H9 (cell line): ENCODE data around the gene PTTG2. TPM values are rescaled to one million over a fixed set of nuclear protein-coding genes. Genes with fewer than 3 reads are reported as not detected.

ENCODE experiments used
- DNase-seq: peaks from one replicate; pipeline ENCODE4 v3.0.0-alpha.2; 2017
- H2AFZ ChIP-seq: one replicate; pipeline ENCODE4 v1.6.1; 2013; ENCODE audit warnings: mild to moderate bottlenecking, low read length, control low read depth, moderate library complexity
- H2AK5ac ChIP-seq: 2 replicates; pipeline ENCODE4 v1.6.1; 2013; ENCODE audit warnings: low read length, control low read depth, mixed read lengths; ENCODE audit not compliant: insufficient read length
- H2BK120ac ChIP-seq: one replicate; pipeline ENCODE4 v1.6.1; 2013; ENCODE audit warnings: low read depth, mild to moderate bottlenecking, low read length, control low read depth, inconsistent platforms; ENCODE audit not compliant: poor library complexity, severe bottlenecking
- H2BK12ac ChIP-seq: 2 replicates; pipeline ENCODE4 v1.6.1; 2013; ENCODE audit warnings: low read length, control low read depth, mixed read lengths, low read depth; ENCODE audit not compliant: insufficient read length
- H2BK15ac ChIP-seq: 2 replicates; pipeline ENCODE4 v1.6.1; 2013; ENCODE audit warnings: low read depth, low read length, control low read depth
- H2BK20ac ChIP-seq: one replicate; pipeline ENCODE4 v1.6.1; 2013; ENCODE audit warnings: low read depth, mild to moderate bottlenecking, low read length, control low read depth, inconsistent platforms; ENCODE audit not compliant: poor library complexity, severe bottlenecking
- H2BK5ac ChIP-seq: 2 replicates; pipeline ENCODE4 v1.6.1; 2013; ENCODE audit warnings: low read length, control low read depth, mixed read lengths; ENCODE audit not compliant: insufficient read length
- H3K14ac ChIP-seq: 2 replicates; pipeline ENCODE4 v1.6.1; 2013; ENCODE audit warnings: low read length, control low read depth; ENCODE audit not compliant: insufficient read depth
- H3K18ac ChIP-seq: 2 replicates; pipeline ENCODE4 v1.6.1; 2013; ENCODE audit warnings: low read depth, mild to moderate bottlenecking, mixed read lengths, low read length, control low read depth; ENCODE audit not compliant: insufficient read length
- H3K23ac ChIP-seq: 2 replicates; pipeline ENCODE4 v1.6.1; 2013; ENCODE audit warnings: low read length, control low read depth, mixed read lengths, low read depth; ENCODE audit not compliant: insufficient read length
- H3K23me2 ChIP-seq: 2 replicates; pipeline ENCODE4 v1.6.1; 2013; ENCODE audit warnings: low read depth, mild to moderate bottlenecking, mixed read lengths, low read length, control low read depth; ENCODE audit not compliant: insufficient read length, poor library complexity, severe bottlenecking
- H3K27ac ChIP-seq: 2 replicates; pipeline ENCODE4 v1.5.1; 2013; ENCODE audit warnings: low read length, control low read depth, mixed read lengths, low read depth; ENCODE audit not compliant: insufficient read length
- H3K27me3 ChIP-seq: 2 replicates; pipeline ENCODE4 v1.6.1; 2013; ENCODE audit warnings: low read length, control low read depth, inconsistent platforms; ENCODE audit not compliant: insufficient read depth
- H3K4ac ChIP-seq: 2 replicates; pipeline ENCODE4 v1.6.1; 2013; ENCODE audit warnings: low read depth, mild to moderate bottlenecking, control low read depth, inconsistent platforms, low read length, moderate library complexity
- H3K4me1 ChIP-seq: 2 replicates; pipeline ENCODE4 v1.6.1; 2013; ENCODE audit warnings: low read length, control low read depth, inconsistent platforms; ENCODE audit not compliant: insufficient read depth
- H3K4me2 ChIP-seq: 2 replicates; pipeline ENCODE4 v1.6.1; 2013; ENCODE audit warnings: low read length, control low read depth, mixed read lengths; ENCODE audit not compliant: insufficient read length, insufficient read depth
- H3K56ac ChIP-seq: 2 replicates; pipeline ENCODE4 v1.6.1; 2013; ENCODE audit warnings: low read depth, mild to moderate bottlenecking, mixed read lengths, low read length, control low read depth; ENCODE audit not compliant: insufficient read length
- H3K79me1 ChIP-seq: 2 replicates; pipeline ENCODE4 v1.6.1; 2013; ENCODE audit warnings: low read depth, mild to moderate bottlenecking, moderate library complexity, low read length, control low read depth, inconsistent platforms; ENCODE audit not compliant: insufficient read depth, poor library complexity, severe bottlenecking
- H3K79me2 ChIP-seq: 2 replicates; pipeline ENCODE4 v1.6.1; 2013; ENCODE audit warnings: low read length, control low read depth, inconsistent platforms; ENCODE audit not compliant: insufficient read depth
- H3K9ac ChIP-seq: 2 replicates; pipeline ENCODE4 v1.6.1; 2013; ENCODE audit warnings: low read length, control low read depth, mixed read lengths; ENCODE audit not compliant: insufficient read length; ENCODE audit errors: extremely low read depth
- H3K9me3 ChIP-seq: one replicate; pipeline ENCODE4 v1.6.1; 2013; ENCODE audit warnings: low read depth, low read length, inconsistent platforms; ENCODE audit not compliant: control insufficient read depth
- H3T11ph ChIP-seq: one replicate; pipeline ENCODE4 v1.6.1; 2013; ENCODE audit warnings: mild to moderate bottlenecking, low read length, control low read depth, inconsistent platforms
- H4K20me1 ChIP-seq: one replicate; pipeline ENCODE4 v1.6.1; 2013; ENCODE audit not compliant: control insufficient read depth, insufficient read length, insufficient read depth
- H4K5ac ChIP-seq: 2 replicates; pipeline ENCODE4 v1.6.1; 2013; ENCODE audit warnings: low read depth, mild to moderate bottlenecking, mixed read lengths, low read length, control low read depth; ENCODE audit not compliant: insufficient read length
- H4K8ac ChIP-seq: replicated peaks from 2 replicates; pipeline ENCODE4 v1.6.1; 2013; ENCODE audit warnings: low read length, control low read depth, mixed read lengths, low read depth; ENCODE audit not compliant: insufficient read length
- H4K91ac ChIP-seq: 2 replicates; pipeline ENCODE4 v1.6.1; 2013; ENCODE audit warnings: low read depth, mild to moderate bottlenecking, moderate library complexity, mixed read lengths, low read length, control low read depth; ENCODE audit not compliant: insufficient read length
- H3K27ac Mint-ChIP-seq, 3 experiments: 2 replicates in 2 of 3; 3 replicates in 1 of 3; pipeline ENCODE4 v1.8.0; 2020 to 2021; ENCODE audit warnings: mixed read lengths in 3 of 3, mild to moderate bottlenecking in 1 of 3, moderate library complexity in 1 of 3
- H3K27me3 Mint-ChIP-seq: 2 replicates; pipeline ENCODE4 v1.8.0; 2021; ENCODE audit warnings: low read depth, mild to moderate bottlenecking, moderate library complexity, mixed read lengths
- H3K36me3 Mint-ChIP-seq, 3 experiments: 2 replicates in 2 of 3; 3 replicates in 1 of 3; pipeline ENCODE4 v1.8.0; 2020 to 2021; ENCODE audit warnings: low read depth in 3 of 3, mixed read lengths in 3 of 3; ENCODE audit not compliant: insufficient read depth in 1 of 3
- H3K4me1 Mint-ChIP-seq, 2 experiments: 2 replicates each; pipeline ENCODE4 v1.8.0; 2020; ENCODE audit warnings: mixed read lengths in 2 of 2
- H3K4me3 Mint-ChIP-seq, 2 experiments: 2 replicates in 1 of 2; 3 replicates in 1 of 2; pipeline ENCODE4 v1.8.0; 2020 to 2021; ENCODE audit warnings: mild to moderate bottlenecking in 2 of 2, mixed read lengths in 2 of 2, moderate library complexity in 1 of 2
- H3K9me3 Mint-ChIP-seq, 2 experiments: 2 replicates in 1 of 2; 3 replicates in 1 of 2; pipeline ENCODE4 v1.8.0; 2020; ENCODE audit warnings: mild to moderate bottlenecking in 2 of 2, mixed read lengths in 2 of 2, moderate library complexity in 1 of 2
- WGBS: extraction: QIAGEN DNeasy Blood & Tissue Kit; methylation state at CpG from one replicate; pipeline ENCODE4 v1.1.7; 2013; ENCODE audit warnings: missing lambda C conversion rate, low lambda C conversion rate, mixed read lengths; ENCODE audit not compliant: insufficient read length; ENCODE audit errors: extremely low coverage; 5-methylcytosine and 5-hydroxymethylcytosine counted together
- total RNA-seq: library from RNA; stranded (reverse); gene quantifications from 2 replicates; pipeline ENCODE4 v1.2.1, GENCODE V29; 2021
- TF ChIP-seq, protein P1 (sequence below): fragments of 200-600 bp; sonication (generic); conservative IDR thresholded peaks from 3 replicates; pipeline ENCODE4 v1.8.0; 2021; ENCODE audit warnings: antibody characterized with exemption, mild to moderate bottlenecking

The PTTG2 gene
- total RNA-seq, 1 experiment from 2014 or later: not detected

DNA sequence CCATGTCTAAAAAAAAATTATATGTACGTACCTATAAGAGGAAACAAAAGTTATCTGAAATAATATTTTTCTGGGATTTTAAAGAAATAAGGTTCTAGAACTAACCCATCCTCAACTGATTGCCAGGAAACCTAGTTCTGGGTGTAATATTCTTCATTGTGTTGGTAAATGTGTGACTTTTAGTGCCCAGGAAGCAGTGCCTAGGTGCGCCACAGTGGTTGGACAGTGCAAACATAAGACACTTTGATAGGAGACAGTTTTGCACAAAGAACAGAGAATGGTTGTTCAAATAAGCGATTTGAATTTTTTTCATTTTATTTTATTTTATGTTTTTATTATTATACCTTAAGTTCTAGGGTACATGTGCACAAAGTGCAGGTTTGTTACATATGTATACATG is 22.0 kb upstream of the PTTG2 start:
- no peak for DNase-seq

More for the DNA sequence above, 22.0 kb upstream of the PTTG2 start:
- no peak overlapping the region for H2AFZ ChIP-seq
- no peak overlapping the region for H3K27ac ChIP-seq
- no peaks in the 10 kb centered on the region for H3K27me3 ChIP-seq
- H3K18ac ChIP-seq: no peak overlapping the region
- WGBS: no CpG with 5 or more reads among the region's 3 CpGs
- H3K9ac ChIP-seq: no peak overlapping the region
- H4K20me1 ChIP-seq: no peaks in the 10 kb centered on the region
- H3K79me2 ChIP-seq: no peaks in the 10 kb centered on the region
- H2BK20ac ChIP-seq: no peak overlapping the region
- H3K56ac ChIP-seq: no peak overlapping the region
- no peak overlapping the region for H3K4me3 Mint-ChIP-seq
- H4K8ac ChIP-seq: no peak overlapping the region
- no peak overlapping the region for H3T11ph ChIP-seq
- H3K4me2 ChIP-seq: no peak overlapping the region
- no peak overlapping the region for H2BK120ac ChIP-seq
- H2BK12ac ChIP-seq: no peak overlapping the region
- no peak overlapping the region for H3K23ac ChIP-seq
- no peak overlapping the region for H2AK5ac ChIP-seq
- no peak overlapping the region for H4K91ac ChIP-seq
- no peaks in the 10 kb centered on the region; the same call in 1 of the 2 replicates for H3K4me1 ChIP-seq
- H3K79me1 ChIP-seq: no peaks in the 10 kb centered on the region
- no peak overlapping the region for H2BK5ac ChIP-seq
- H3K23me2 ChIP-seq: no peaks in the 10 kb centered on the region
- no peak overlapping the region for H3K14ac ChIP-seq
- 0 out of 5 replicates have a peak, but pooled peaks cover 0 to 2% of the 10 kb centered on the region in 2 experiments for H3K9me3 Mint-ChIP-seq
- H3K9me3 ChIP-seq: no peaks in the 10 kb centered on the region
- no peak overlapping the region for H2BK15ac ChIP-seq
- H3K27ac Mint-ChIP-seq: no peak overlapping the region
- TF ChIP-seq, protein P1, sequence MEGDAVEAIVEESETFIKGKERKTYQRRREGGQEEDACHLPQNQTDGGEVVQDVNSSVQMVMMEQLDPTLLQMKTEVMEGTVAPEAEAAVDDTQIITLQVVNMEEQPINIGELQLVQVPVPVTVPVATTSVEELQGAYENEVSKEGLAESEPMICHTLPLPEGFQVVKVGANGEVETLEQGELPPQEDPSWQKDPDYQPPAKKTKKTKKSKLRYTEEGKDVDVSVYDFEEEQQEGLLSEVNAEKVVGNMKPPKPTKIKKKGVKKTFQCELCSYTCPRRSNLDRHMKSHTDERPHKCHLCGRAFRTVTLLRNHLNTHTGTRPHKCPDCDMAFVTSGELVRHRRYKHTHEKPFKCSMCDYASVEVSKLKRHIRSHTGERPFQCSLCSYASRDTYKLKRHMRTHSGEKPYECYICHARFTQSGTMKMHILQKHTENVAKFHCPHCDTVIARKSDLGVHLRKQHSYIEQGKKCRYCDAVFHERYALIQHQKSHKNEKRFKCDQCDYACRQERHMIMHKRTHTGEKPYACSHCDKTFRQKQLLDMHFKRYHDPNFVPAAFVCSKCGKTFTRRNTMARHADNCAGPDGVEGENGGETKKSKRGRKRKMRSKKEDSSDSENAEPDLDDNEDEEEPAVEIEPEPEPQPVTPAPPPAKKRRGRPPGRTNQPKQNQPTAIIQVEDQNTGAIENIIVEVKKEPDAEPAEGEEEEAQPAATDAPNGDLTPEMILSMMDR: no peak
- peaks cover 0 to 4% (median 0%) of the 10 kb centered on the region in 3 experiments; a peak in 3 of 7 replicates for H3K36me3 Mint-ChIP-seq
- H3K4me1 Mint-ChIP-seq: peaks cover 4 to 5% of the 10 kb centered on the region in 2 experiments
- peaks cover 11% of the 10 kb centered on the region for H3K27me3 Mint-ChIP-seq
- no peak overlapping the region for H3K4ac ChIP-seq
- H4K5ac ChIP-seq: no peak overlapping the region
